Gastrocnemius medialis (tissue), 4 donors: Measurements from ENCODE around the gene KDM6A.

ENCODE experiments used
- POLR2A ChIP-seq, 2 donors: fragments of 450-650 bp; IDR thresholded peaks; one replicate each; pipeline ENCODE4 v1.6.1; 2017; ENCODE audit warnings: antibody characterized with exemption in 2 of 2, mild to moderate bottlenecking in 2 of 2, moderate library complexity in 2 of 2
- TF ChIP-seq, protein P1 (sequence below), 5 experiments: fragments of 450-650 bp in 3 of 5; fragments of 200-600 bp in 2 of 5; sonication (generic) in 2 of 5; IDR thresholded peaks in 4 of 5; conservative IDR thresholded peaks in 1 of 5; 1 replicate in 4 of 5; 2 replicates in 1 of 5; pipeline ENCODE4 v1.5.1; 2016 to 2019; ENCODE audit warnings: antibody characterized with exemption in 5 of 5, mild to moderate bottlenecking in 3 of 5, moderate library complexity in 3 of 5

DNA sequence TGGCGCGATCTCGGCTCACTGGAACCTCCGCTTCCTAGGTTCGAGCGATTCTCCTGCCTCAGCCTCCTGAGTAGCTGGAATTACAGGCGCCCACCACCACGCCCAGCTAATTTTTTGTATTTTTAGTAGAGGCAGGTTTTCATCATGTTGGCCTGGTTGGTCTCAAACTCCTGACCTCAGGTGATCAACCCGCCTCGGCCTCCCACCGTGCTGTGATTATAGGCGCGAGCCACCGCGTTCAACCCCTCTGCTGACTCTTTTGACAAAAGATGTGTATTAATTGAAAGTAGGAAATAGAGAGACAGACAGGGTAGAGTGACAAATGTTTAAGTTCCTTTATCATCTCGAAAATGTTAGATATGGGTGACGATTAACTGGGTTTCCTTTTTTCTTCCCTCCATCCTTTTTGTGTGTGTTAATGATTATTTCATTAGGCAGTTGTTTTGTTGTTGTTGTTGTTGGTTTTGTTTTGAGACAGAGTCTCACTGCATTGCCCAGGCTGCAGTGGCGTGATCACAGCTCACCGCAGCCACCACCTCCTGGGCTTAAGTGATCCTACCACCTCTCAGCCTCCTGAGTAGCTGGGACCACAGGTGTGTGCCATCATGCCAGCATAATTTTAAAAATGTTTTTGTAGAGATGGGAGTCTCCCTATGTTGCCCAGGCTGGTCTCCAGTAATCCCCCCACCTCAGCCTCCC is 79.5 kb downstream of the KDM6A start:
- TF ChIP-seq, protein P1, sequence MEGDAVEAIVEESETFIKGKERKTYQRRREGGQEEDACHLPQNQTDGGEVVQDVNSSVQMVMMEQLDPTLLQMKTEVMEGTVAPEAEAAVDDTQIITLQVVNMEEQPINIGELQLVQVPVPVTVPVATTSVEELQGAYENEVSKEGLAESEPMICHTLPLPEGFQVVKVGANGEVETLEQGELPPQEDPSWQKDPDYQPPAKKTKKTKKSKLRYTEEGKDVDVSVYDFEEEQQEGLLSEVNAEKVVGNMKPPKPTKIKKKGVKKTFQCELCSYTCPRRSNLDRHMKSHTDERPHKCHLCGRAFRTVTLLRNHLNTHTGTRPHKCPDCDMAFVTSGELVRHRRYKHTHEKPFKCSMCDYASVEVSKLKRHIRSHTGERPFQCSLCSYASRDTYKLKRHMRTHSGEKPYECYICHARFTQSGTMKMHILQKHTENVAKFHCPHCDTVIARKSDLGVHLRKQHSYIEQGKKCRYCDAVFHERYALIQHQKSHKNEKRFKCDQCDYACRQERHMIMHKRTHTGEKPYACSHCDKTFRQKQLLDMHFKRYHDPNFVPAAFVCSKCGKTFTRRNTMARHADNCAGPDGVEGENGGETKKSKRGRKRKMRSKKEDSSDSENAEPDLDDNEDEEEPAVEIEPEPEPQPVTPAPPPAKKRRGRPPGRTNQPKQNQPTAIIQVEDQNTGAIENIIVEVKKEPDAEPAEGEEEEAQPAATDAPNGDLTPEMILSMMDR (IDR thresholded peaks at IDR 0.05 in 4 of 5, conservative IDR thresholded peaks at IDR 0.05 in 1 of 5), result no peak
- no peak for TF ChIP-seq POLR2A (IDR thresholded peaks at IDR 0.05)
